GM12878 (cell line): ENCODE data around the gene IGSF22. TPM values are rescaled to one million over a fixed set of nuclear protein-coding genes. Genes with fewer than 3 reads are reported as not detected.

Source experiments
- ATAC-seq: fragments of 200-7000 bp; cut with Tn5 transposase; 3 replicates; pipeline ENCODE4 v1.9.1; 2020; ENCODE audit warnings: mild to moderate bottlenecking, moderate library complexity
- BruUV-seq: library from RNA; stranded (reverse); fragments of 400-500 nt; replicated peaks from 2 replicates; lab custom pipeline; 2021; lab: Mats Ljungman, UMichigan
- CTCF ChIA-PET: fragments of 300-600 bp; sonication (Branson Sonifier 250); formaldehyde crosslinking; extraction: SDS; loops from one replicate; lab custom pipeline; 2021; ENCODE audit warnings: inconsistent platforms; lab: Yijun Ruan, JAX
- POLR2A ChIA-PET: fragments of 350-600 bp; formaldehyde crosslinking; extraction: SDS; loops from one replicate; lab custom pipeline; 2021; ENCODE audit warnings: inconsistent platforms; lab: Charles Lee
- RAD21 ChIA-PET: fragments of 300-600 bp; sonication (Branson Sonifier 250); formaldehyde crosslinking; loops from one replicate; lab custom pipeline; 2023; ENCODE audit warnings: antibody characterized with exemption; ENCODE audit not compliant: unreplicated experiment; lab: Charles Lee
- SMC1A ChIA-PET: fragments of 300-600 bp; sonication (Branson Sonifier 250); formaldehyde crosslinking; loops from one replicate; lab custom pipeline; 2023; ENCODE audit not compliant: unreplicated experiment, uncharacterized antibody; lab: Charles Lee
- DNase-seq: peaks from one replicate; pipeline ENCODE4 v3.0.0-alpha.2; 2011; ENCODE audit warnings: low read depth, low spot score
- FAIRE-seq: peaks from 3 replicates; lab custom pipeline; 2011; peaks lifted over from hg19 to GRCh38; lab: Jason Lieb, UNC
- H2AFZ ChIP-seq: 2 replicates; pipeline ENCODE4 v1.6.0; 2011; ENCODE audit warnings: low read depth, low read length, control low read depth; ENCODE audit not compliant: control insufficient read depth
- H3K27ac ChIP-seq: 2 replicates; pipeline ENCODE4 v1.5.1; 2011; ENCODE audit warnings: control low read depth; ENCODE audit not compliant: control insufficient read depth, insufficient read depth
- H3K27me3 ChIP-seq, 2 experiments: replicated peaks in 1 of 2; 2 replicates each; pipeline versions ENCODE4 v1.6.0 to v1.6.1; 2011; ENCODE audit warnings: low read length in 1 of 2; ENCODE audit not compliant: control insufficient read depth in 2 of 2, insufficient read depth in 2 of 2
- H3K36me3 ChIP-seq, 2 experiments: 2 replicates each; pipeline ENCODE4 v1.5.1; 2011; ENCODE audit warnings: low read length in 1 of 2; ENCODE audit not compliant: control insufficient read depth in 2 of 2, insufficient read depth in 2 of 2
- H3K4me1 ChIP-seq: 2 replicates; pipeline ENCODE4 v1.6.1; 2011; ENCODE audit warnings: mild to moderate bottlenecking, low read length, moderate library complexity, mixed read lengths; ENCODE audit not compliant: control insufficient read depth, insufficient read depth
- H3K4me2 ChIP-seq: 2 replicates; pipeline ENCODE4 v1.6.0; 2011; ENCODE audit warnings: control low read depth; ENCODE audit not compliant: control insufficient read depth, insufficient read depth
- H3K4me3 ChIP-seq: fragments of 200-600 bp; sonication (generic); 2 replicates; pipeline ENCODE4 v1.5.1; 2016
- H3K79me2 ChIP-seq: 2 replicates; pipeline ENCODE4 v1.6.0; 2011; ENCODE audit warnings: low read length; ENCODE audit not compliant: control insufficient read depth, insufficient read depth
- H3K9ac ChIP-seq: 2 replicates; pipeline ENCODE4 v1.8.0; 2011; ENCODE audit warnings: low read length, control low read depth, mixed read lengths; ENCODE audit not compliant: control insufficient read depth, insufficient read depth
- H3K9me3 ChIP-seq: replicated peaks from 3 replicates; pipeline ENCODE4 v1.5.1; 2011; ENCODE audit warnings: mild to moderate bottlenecking, low read length; ENCODE audit not compliant: control insufficient read depth, insufficient read depth
- H4K20me1 ChIP-seq: 2 replicates; pipeline ENCODE4 v1.6.0; 2011; ENCODE audit not compliant: control insufficient read depth, insufficient read depth
- ASH2L ChIP-seq: fragments of 300-600, 200-600 bp; sonication (generic); IDR thresholded peaks from 2 replicates; pipeline ENCODE4 v1.6.1; 2017; ENCODE audit warnings: low read depth, mild to moderate bottlenecking, borderline replicate concordance
- CHD2 ChIP-seq: IDR thresholded peaks from 2 replicates; pipeline ENCODE4 v1.6.1; 2011; ENCODE audit warnings: low read depth, low read length, improper control_type of control experiment, borderline replicate concordance
- EGR1 ChIP-seq, 2 experiments: IDR thresholded peaks; 1 replicate in 1 of 2; 2 replicates in 1 of 2; pipeline ENCODE4 v1.6.1; 2011 to 2012; ENCODE audit warnings: low read depth in 2 of 2, low read length in 2 of 2, borderline replicate concordance in 1 of 2, mild to moderate bottlenecking in 1 of 2, moderate library complexity in 1 of 2
- FOXM1 ChIP-seq: IDR thresholded peaks from 2 replicates; pipeline ENCODE4 v1.6.1; 2012; ENCODE audit warnings: low read depth, mild to moderate bottlenecking, inconsistent platforms, low read length, moderate library complexity
- JUNB ChIP-seq: IDR thresholded peaks from 2 replicates; pipeline ENCODE4 v1.6.1; 2016; ENCODE audit warnings: antibody characterized with exemption, mild to moderate bottlenecking
- MXI1 ChIP-seq: fragments of 150-350 bp; IDR thresholded peaks from 2 replicates; pipeline ENCODE4 v1.6.1; 2011; ENCODE audit warnings: low read depth, mild to moderate bottlenecking, inconsistent platforms, low read length, improper control_type of control experiment
- NFYA ChIP-seq: IDR thresholded peaks from 2 replicates; pipeline ENCODE4 v1.6.1; 2011; ENCODE audit warnings: low read depth, mild to moderate bottlenecking, low read length, improper control_type of control experiment, borderline replicate concordance
- NRF1 ChIP-seq: conservative IDR thresholded peaks from 2 replicates; pipeline ENCODE4 v1.6.1; 2011; ENCODE audit warnings: mild to moderate bottlenecking, low read depth, low read length, improper control_type of control experiment
- POLR2A ChIP-seq: IDR thresholded peaks from 2 replicates; pipeline ENCODE4 v1.6.1; 2011; ENCODE audit warnings: low read depth, mild to moderate bottlenecking, low read length
- RCOR1 ChIP-seq: conservative IDR thresholded peaks from 2 replicates; pipeline ENCODE4 v1.6.1; 2012; ENCODE audit warnings: low read depth, low read length, improper control_type of control experiment
- REST ChIP-seq: IDR thresholded peaks from 2 replicates; pipeline ENCODE4 v1.6.1; 2012; ENCODE audit warnings: mild to moderate bottlenecking, low read depth, low read length
- STAT3 ChIP-seq: IDR thresholded peaks from 2 replicates; pipeline ENCODE4 v1.6.1; 2011; ENCODE audit warnings: low read depth, low read length, improper control_type of control experiment
- ZBTB11 ChIP-seq: fragments of 450-650 bp; formaldehyde crosslinking; IDR thresholded peaks from 2 replicates; pipeline ENCODE4 v1.5.0; 2022; ENCODE audit warnings: mild to moderate bottlenecking, missing genetic modification characterization
- ZBTB33 ChIP-seq: fragments of 450-650 bp; IDR thresholded peaks from 2 replicates; pipeline ENCODE4 v1.6.1; 2017; ENCODE audit warnings: mild to moderate bottlenecking
- WGBS: methylation state at CpG from one replicate; pipeline ENCODE4 v1.1.6; 2016; ENCODE audit warnings: low lambda C conversion rate; ENCODE audit not compliant: insufficient replicate concordance, insufficient coverage; ENCODE audit errors: missing lambda C conversion rate; 5-methylcytosine and 5-hydroxymethylcytosine counted together
- in situ Hi-C: fragments of 300-500 bp; cut with MboI; formaldehyde crosslinking; loops from 9 replicates; pipeline ENCODE4 v1.14.3; 2018; ENCODE audit warnings: mixed read lengths
- intact Hi-C: fragments of 100-400 bp; cut with micrococcal nuclease; formaldehyde crosslinking; loops from one replicate; pipeline ENCODE4 v1.14.2; 2022; ENCODE audit not compliant: unreplicated experiment
- polyA plus RNA-seq, 11 experiments: library from polyadenylated mRNA; depleted of rRNA in 4 of 11; unstranded in 6 of 11; stranded (reverse) in 5 of 11; fragments of >200 nt; fragmentation: Nextera tagmentation in 4 of 11; fragmentation: Illumina TruSeq in 1 of 11; extraction: Ambion mirVana in 4 of 11; extraction: Trizol in 1 of 11; gene quantifications; 1 replicate in 1 of 11; 2 replicates in 10 of 11; pipeline versions ENCODE4 v1.2.1 to v1.2.3, GENCODE V29; 2011 to 2016; ENCODE audit warnings: inconsistent platforms in 2 of 11, missing spikeins in 2 of 11, low read depth in 1 of 11
- total RNA-seq, 4 experiments: library from RNA; depleted of rRNA in 3 of 4; stranded (reverse); fragments of >200 nt in 3 of 4; fragmentation: Illumina TruSeq in 1 of 4; extraction: Trizol in 1 of 4; gene quantifications; 2 replicates each; pipeline versions ENCODE4 v1.2.1 to v1.2.3, GENCODE V29; 2013 to 2021

The IGSF22 gene
- total and polyA plus RNA-seq, 10 of the 15 experiments (the other 5 are each of a cell fraction or from before 2014, with no cell fraction given): 0.02 to 0.18 TPM; not detected in 8

- in situ Hi-C loops (no loop called here), intact Hi-C loops (no loop called here)
- no peak overlapping the region for H3K4me3 ChIP-seq
- no peaks in the 10 kb centered on the region for H3K36me3 ChIP-seq
- 0 out of 2 replicates have a peak, but pooled peaks cover 3% of the 10 kb centered on the region for H3K4me1 ChIP-seq
- 70% methylated on average over 26 of the region's 26 CpGs for WGBS
- H3K27ac ChIP-seq: no peak overlapping the region
- H3K79me2 ChIP-seq: no peaks in the 10 kb centered on the region
- H2AFZ ChIP-seq: no peak overlapping the region
- H3K9me3 ChIP-seq: no peaks in the 10 kb centered on the region
- ChIA-PET RAD21 (interaction anchor here (1.1 kb wide), 1 partner anchor 19 kb away, joined by 3 read pairs; no protein-coding TSS in a partner anchor), SMC1A (interaction anchor here (0.7 kb wide), 1 partner anchor 144 kb away, joined by 3 read pairs; no protein-coding TSS in a partner anchor), POLR2A (interaction anchor here (0.6 kb wide), 1 partner anchor 82 kb away, joined by 3 read pairs; no protein-coding TSS in a partner anchor), CTCF (interaction anchor here (2.2 to 3.2 kb wide), 2 partner anchors 8 to 18 kb away, joined by 15 to 22 read pairs; no protein-coding TSS in a partner anchor)
- BruUV-seq: no TSS peak
- H4K20me1 ChIP-seq: no peaks in the 10 kb centered on the region
- FAIRE-seq (no peak), ATAC-seq (no peak), DNase-seq (no peak)
- H3K4me2 ChIP-seq: no peak overlapping the region
- H3K27me3 ChIP-seq: no peaks in the 10 kb centered on the region; a peak in 2 of 4 replicates
- no peak overlapping the region for H3K9ac ChIP-seq
- TF ChIP-seq REST: no peak
- no peak for TF ChIP-seq STAT3
- no peak for TF ChIP-seq FOXM1
- no peak for TF ChIP-seq NFYA
- no peak for TF ChIP-seq ASH2L
- TF ChIP-seq NRF1: no peak
- TF ChIP-seq JUNB: no peak
- no peak for TF ChIP-seq CHD2
- no peak for TF ChIP-seq ZBTB33
- no peak for TF ChIP-seq ZBTB11 (CRISPR knock-in tag)
- TF ChIP-seq EGR1 (IDR thresholded peaks at IDR 0.05; ENCODE audit: borderline replicate concordance in 1 of 2, low read depth in 2 of 2, low read length in 2 of 2): no peak
- TF ChIP-seq MXI1: no peak
- TF ChIP-seq RCOR1: no peak
- no peak for TF ChIP-seq POLR2A
Measured at GRCh38 chr11:18713646-18714442, 12.1 kb downstream of the IGSF22 start.
